Measurements from ENCODE around the gene PLEKHG4.

Gene PLEKHG4

GRCh38 chr16:67294171-67294757 lies 14.9 kb downstream of the PLEKHG4 start:
- DNase-seq: no peak

- DNase-seq: no peak
These were observed 15.6 kb downstream of the PLEKHG4 start for GRCh38 chr16:67294938-67295361.

GRCh38 chr16:67296420-67296819 lies 17.1 kb downstream of the PLEKHG4 start:
- DNase-seq: no peak

- no peak for DNase-seq
These were observed 18.9 kb downstream of the PLEKHG4 start for GRCh38 chr16:67298277-67298676.

- no peak for DNase-seq
These were observed 19.9 kb downstream of the PLEKHG4 start for GRCh38 chr16:67299269-67299668.

- DNase-seq: no peak
These were observed 21.9 kb downstream of the PLEKHG4 start for GRCh38 chr16:67301080-67301782.

GRCh38 chr16:67302076-67302475 lies 22.7 kb downstream of the PLEKHG4 start:
- DNase-seq: no peak

GRCh38 chr16:67302970-67303369 lies 23.6 kb downstream of the PLEKHG4 start:
- no peak for DNase-seq

GRCh38 chr16:67304020-67304419 lies 24.7 kb downstream of the PLEKHG4 start:
- no peak for DNase-seq

GRCh38 chr16:67305216-67306071 lies 26.1 kb downstream of the PLEKHG4 start:
- no peak for DNase-seq

GRCh38 chr16:67310561-67310960 lies 31.2 kb downstream of the PLEKHG4 start:
- no peak for DNase-seq

GRCh38 chr16:67311607-67312488 lies 32.5 kb downstream of the PLEKHG4 start:
- DNase-seq: no peak

- DNase-seq: no peak
These were observed 33.4 kb downstream of the PLEKHG4 start for GRCh38 chr16:67312719-67313118.

- DNase-seq: no peak
These were observed 38.5 kb downstream of the PLEKHG4 start for GRCh38 chr16:67317853-67318252.

- DNase-seq: no peak
These were observed 46.8 kb downstream of the PLEKHG4 start for GRCh38 chr16:67326115-67326471.

GRCh38 chr16:67326472-67327309 lies 47.4 kb downstream of the PLEKHG4 start, which contains the start of the genes KCTD19 and LRRC36:
Gene KCTD19, minus strand, starts transcription at chr16:67326741. Its CDS starts 34 bp downstream, at chr16:67326707.
Gene LRRC36, plus strand, starts transcription at chr16:67326815. Its CDS starts 48 bp downstream, at chr16:67326863.
- DNase-seq: no peak

- DNase-seq: no peak
These were observed 48.4 kb downstream of the PLEKHG4 start for GRCh38 chr16:67327743-67328142.

GRCh38 chr16:67329901-67330300 lies 50.6 kb downstream of the PLEKHG4 start:
- no peak for DNase-seq

GRCh38 chr16:67333315-67333714 lies 54.0 kb downstream of the PLEKHG4 start:
- no peak for DNase-seq

GRCh38 chr16:67336116-67336515 lies 56.8 kb downstream of the PLEKHG4 start:
- no peak for DNase-seq

GRCh38 chr16:67336648-67337047 lies 57.3 kb downstream of the PLEKHG4 start:
- no peak for DNase-seq

Data from cortex of kidney (tissue), 1 donor.